Stimulated activated CD4-positive, alpha-beta T cell treated with anti-CD3 and anti-CD28 coated beads, Interleukin-4, amount 100 ng/mL, for 4 hours (primary cell): ENCODE results near the gene XIRP2.
A peak's percentile ranks its signal among the peaks of the same experiment; 100 is the strongest.
"Not testable (repeated sequence)": the region's sequence is repeated elsewhere in the genome, so short reads cannot be mapped to it uniquely, and the experiment has no call there.

Experiments used
- DNase-seq, 2 experiments: peaks; one replicate each; pipeline ENCODE4 v3.0.0-alpha.2; 2020

XIRP2 gene

GRCh38 chr2:167200019-167200418 lies 311.7 kb downstream of the XIRP2 start:
- no peak for DNase-seq

- DNase-seq: no peak
Measured at GRCh38 chr2:167209784-167210183, 321.5 kb downstream of the XIRP2 start.

- DNase-seq: no peak
Measured at GRCh38 chr2:167212014-167212648, 323.9 kb downstream of the XIRP2 start.

- no peak for DNase-seq
Measured at GRCh38 chr2:167215595-167215994, 327.3 kb downstream of the XIRP2 start.

- DNase-seq: no peak
Measured at GRCh38 chr2:167237478-167237877, 349.2 kb downstream of the XIRP2 start.

- no peak for DNase-seq
Measured at GRCh38 chr2:167240671-167241070, 352.4 kb downstream of the XIRP2 start.

GRCh38 chr2:167249197-167249596 lies 360.9 kb downstream of the XIRP2 start:
- DNase-seq: no peak

- DNase-seq: no peak
Measured at GRCh38 chr2:167253025-167253424, 364.7 kb downstream of the XIRP2 start.

- no peak for DNase-seq
Measured at GRCh38 chr2:167254721-167255120, 366.4 kb downstream of the XIRP2 start.

- no peak for DNase-seq
Measured at GRCh38 chr2:167258712-167259111, 370.4 kb downstream of the XIRP2 start.

- no peak for DNase-seq
Measured at GRCh38 chr2:167264380-167264779, 376.1 kb downstream of the XIRP2 start.

GRCh38 chr2:167265004-167265403 lies 376.7 kb downstream of the XIRP2 start:
- no peak for DNase-seq

GRCh38 chr2:167265722-167266121 lies 377.4 kb downstream of the XIRP2 start:
- no peak for DNase-seq

GRCh38 chr2:167268245-167268644 lies 380.0 kb downstream of the XIRP2 start:
- DNase-seq: not testable (repeated sequence)

- DNase-seq: no peak
Measured at GRCh38 chr2:167271932-167272331, 383.7 kb downstream of the XIRP2 start.

- DNase-seq: no peak
Measured at GRCh38 chr2:167275046-167275445, 386.8 kb downstream of the XIRP2 start.

GRCh38 chr2:167279810-167280209 lies 391.5 kb downstream of the XIRP2 start:
- no peak for DNase-seq

GRCh38 chr2:167287212-167287611 lies 398.9 kb downstream of the XIRP2 start:
- DNase-seq: no peak

- DNase-seq: no peak
Measured at GRCh38 chr2:167289651-167290410, 401.6 kb downstream of the XIRP2 start.

GRCh38 chr2:167292430-167293171 lies 404.3 kb downstream of the XIRP2 start, which contains the start of gene B3GALT1:
TSS of gene B3GALT1 (plus strand) at chr2:167293001.
- DNase-seq: peak; percentile 14 to 47

GRCh38 chr2:167293172-167293781 lies 405.0 kb downstream of the XIRP2 start:
- DNase-seq: no peak

GRCh38 chr2:167293943-167294775 lies 405.9 kb downstream of the XIRP2 start:
- DNase-seq: no peak
